ENCODE data around the gene AMIGO1. TPM values are rescaled to one million over a fixed set of nuclear protein-coding genes. Genes with fewer than 3 reads are reported as not detected.

The AMIGO1 gene
- total and polyA plus RNA-seq, 10 of the 15 experiments (the other 5 are each of a cell fraction or from before 2014, with no cell fraction given), result 0.02 to 0.28 (median 0.08) TPM; not detected in 1

DNA sequence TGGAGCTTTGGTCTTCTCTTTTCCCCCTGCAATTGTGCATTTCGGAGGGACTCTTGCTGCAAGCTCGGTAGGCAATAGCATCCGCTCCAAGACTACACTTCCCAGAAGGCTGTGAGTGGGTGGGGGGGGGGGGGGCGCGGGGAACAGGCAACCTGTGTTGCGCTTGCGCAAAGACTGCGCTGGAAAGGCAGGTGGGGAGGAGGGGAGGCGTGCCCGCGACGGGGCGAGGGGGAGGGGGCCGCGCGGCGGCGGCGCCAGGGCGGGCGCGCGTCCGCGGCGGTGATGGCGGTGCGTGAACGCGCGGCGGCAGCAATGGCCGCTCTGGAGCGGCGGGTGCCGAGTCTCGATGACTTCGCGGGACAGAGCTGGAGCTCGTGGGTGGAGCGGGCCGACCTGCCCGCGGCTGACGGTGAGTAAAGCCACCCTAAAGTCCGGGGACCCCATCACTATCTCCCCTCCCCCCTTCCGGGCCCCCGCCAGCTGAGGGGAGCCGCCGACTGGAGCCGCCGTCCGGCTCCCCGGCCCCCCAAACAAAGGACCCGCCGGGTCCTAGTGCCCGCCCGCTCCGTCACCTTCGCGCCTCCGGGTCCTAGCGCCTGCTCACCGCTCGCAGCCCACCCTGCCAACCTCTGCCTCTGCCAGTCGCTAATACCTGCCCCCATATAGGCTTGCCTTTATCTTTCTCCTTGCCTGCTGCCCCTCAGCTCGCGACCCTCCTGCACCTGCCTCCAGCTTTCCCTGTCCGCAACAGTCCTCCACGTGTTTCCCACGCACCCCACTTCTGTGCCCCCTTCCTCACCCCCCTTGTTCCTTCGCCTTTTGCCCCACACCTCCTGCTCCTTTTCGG is 25.6 kb downstream of the AMIGO1 start, which contains the start of gene ATXN7L2 (continued):
- TF ChIP-seq TCF3 (IDR thresholded peaks at IDR 0.05; ENCODE audit: borderline replicate concordance, insufficient read depth, low read depth, low read length) (0 out of 2 replicates have a peak, but pooled peaks have one; percentile 68), GATAD2B (conservative IDR thresholded peaks at IDR 0.05; ENCODE audit: low read depth) (peak; percentile 71), HDAC6 (IDR thresholded peaks at IDR 0.05; ENCODE audit: unreplicated experiment) (no peak), CEBPB (IDR thresholded peaks at IDR 0.05; ENCODE audit: borderline replicate concordance in 1 of 2, low read depth in 2 of 2, low read length in 2 of 2) (no peak), EP300 (IDR thresholded peaks at IDR 0.05; ENCODE audit: borderline replicate concordance in 1 of 2, control insufficient read depth in 1 of 2, low read depth in 2 of 2, low read length in 2 of 2) (0 out of 4 replicates have a peak, but pooled peaks of 1 of the 2 experiments have one; percentile 0), KAT2A (conservative IDR thresholded peaks at IDR 0.05; ENCODE audit: control insufficient read depth, low read depth, low read length) (no peak), SREBF1 (IDR thresholded peaks at IDR 0.05; ENCODE audit: low read length) (no peak), EED (IDR thresholded peaks at IDR 0.05; ENCODE audit: low read depth) (no peak), LARP7 (IDR thresholded peaks at IDR 0.05) (peak; percentile 92; the same call in 1 of the 2 replicates), RFX5 (IDR thresholded peaks at IDR 0.05; ENCODE audit: low read depth, low read length) (no peak), NFXL1 (IDR thresholded peaks at IDR 0.05; ENCODE audit: borderline replicate concordance) (no peak), NR2C2 (IDR thresholded peaks at IDR 0.05; ENCODE audit: borderline replicate concordance, control insufficient read depth, insufficient read length, low read depth) (no peak), SMAD1 (IDR thresholded peaks at IDR 0.05; ENCODE audit: low read depth, partially characterized antibody) (no peak), RBBP5 (conservative IDR thresholded peaks at IDR 0.05) (no peak), GABPA (IDR thresholded peaks at IDR 0.05; ENCODE audit: low read depth) (no peak), MYC (IDR thresholded peaks at IDR 0.05; ENCODE audit: insufficient read depth, insufficient read length, insufficient replicate concordance, low read length, severe bottlenecking) (peak; percentile 83), ELK1 (IDR thresholded peaks at IDR 0.05; ENCODE audit: low read depth, low read length) (no peak)
- TF ChIP-seq, protein P1, sequence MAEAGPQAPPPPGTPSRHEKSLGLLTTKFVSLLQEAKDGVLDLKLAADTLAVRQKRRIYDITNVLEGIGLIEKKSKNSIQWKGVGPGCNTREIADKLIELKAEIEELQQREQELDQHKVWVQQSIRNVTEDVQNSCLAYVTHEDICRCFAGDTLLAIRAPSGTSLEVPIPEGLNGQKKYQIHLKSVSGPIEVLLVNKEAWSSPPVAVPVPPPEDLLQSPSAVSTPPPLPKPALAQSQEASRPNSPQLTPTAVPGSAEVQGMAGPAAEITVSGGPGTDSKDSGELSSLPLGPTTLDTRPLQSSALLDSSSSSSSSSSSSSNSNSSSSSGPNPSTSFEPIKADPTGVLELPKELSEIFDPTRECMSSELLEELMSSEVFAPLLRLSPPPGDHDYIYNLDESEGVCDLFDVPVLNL (IDR thresholded peaks at IDR 0.05; ENCODE audit: low read depth, low read length), result no peak
- TF ChIP-seq, protein P2, sequence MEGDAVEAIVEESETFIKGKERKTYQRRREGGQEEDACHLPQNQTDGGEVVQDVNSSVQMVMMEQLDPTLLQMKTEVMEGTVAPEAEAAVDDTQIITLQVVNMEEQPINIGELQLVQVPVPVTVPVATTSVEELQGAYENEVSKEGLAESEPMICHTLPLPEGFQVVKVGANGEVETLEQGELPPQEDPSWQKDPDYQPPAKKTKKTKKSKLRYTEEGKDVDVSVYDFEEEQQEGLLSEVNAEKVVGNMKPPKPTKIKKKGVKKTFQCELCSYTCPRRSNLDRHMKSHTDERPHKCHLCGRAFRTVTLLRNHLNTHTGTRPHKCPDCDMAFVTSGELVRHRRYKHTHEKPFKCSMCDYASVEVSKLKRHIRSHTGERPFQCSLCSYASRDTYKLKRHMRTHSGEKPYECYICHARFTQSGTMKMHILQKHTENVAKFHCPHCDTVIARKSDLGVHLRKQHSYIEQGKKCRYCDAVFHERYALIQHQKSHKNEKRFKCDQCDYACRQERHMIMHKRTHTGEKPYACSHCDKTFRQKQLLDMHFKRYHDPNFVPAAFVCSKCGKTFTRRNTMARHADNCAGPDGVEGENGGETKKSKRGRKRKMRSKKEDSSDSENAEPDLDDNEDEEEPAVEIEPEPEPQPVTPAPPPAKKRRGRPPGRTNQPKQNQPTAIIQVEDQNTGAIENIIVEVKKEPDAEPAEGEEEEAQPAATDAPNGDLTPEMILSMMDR (IDR thresholded peaks at IDR 0.05 in 2 of 3, conservative IDR thresholded peaks at IDR 0.05 in 1 of 3; ENCODE audit: control insufficient read depth in 2 of 3, extremely low read depth in 1 of 3, insufficient read depth in 1 of 3, low read depth in 3 of 3, low read length in 3 of 3), result no peak; a peak in 1 of 6 replicates
- TF ChIP-seq, protein P3, sequence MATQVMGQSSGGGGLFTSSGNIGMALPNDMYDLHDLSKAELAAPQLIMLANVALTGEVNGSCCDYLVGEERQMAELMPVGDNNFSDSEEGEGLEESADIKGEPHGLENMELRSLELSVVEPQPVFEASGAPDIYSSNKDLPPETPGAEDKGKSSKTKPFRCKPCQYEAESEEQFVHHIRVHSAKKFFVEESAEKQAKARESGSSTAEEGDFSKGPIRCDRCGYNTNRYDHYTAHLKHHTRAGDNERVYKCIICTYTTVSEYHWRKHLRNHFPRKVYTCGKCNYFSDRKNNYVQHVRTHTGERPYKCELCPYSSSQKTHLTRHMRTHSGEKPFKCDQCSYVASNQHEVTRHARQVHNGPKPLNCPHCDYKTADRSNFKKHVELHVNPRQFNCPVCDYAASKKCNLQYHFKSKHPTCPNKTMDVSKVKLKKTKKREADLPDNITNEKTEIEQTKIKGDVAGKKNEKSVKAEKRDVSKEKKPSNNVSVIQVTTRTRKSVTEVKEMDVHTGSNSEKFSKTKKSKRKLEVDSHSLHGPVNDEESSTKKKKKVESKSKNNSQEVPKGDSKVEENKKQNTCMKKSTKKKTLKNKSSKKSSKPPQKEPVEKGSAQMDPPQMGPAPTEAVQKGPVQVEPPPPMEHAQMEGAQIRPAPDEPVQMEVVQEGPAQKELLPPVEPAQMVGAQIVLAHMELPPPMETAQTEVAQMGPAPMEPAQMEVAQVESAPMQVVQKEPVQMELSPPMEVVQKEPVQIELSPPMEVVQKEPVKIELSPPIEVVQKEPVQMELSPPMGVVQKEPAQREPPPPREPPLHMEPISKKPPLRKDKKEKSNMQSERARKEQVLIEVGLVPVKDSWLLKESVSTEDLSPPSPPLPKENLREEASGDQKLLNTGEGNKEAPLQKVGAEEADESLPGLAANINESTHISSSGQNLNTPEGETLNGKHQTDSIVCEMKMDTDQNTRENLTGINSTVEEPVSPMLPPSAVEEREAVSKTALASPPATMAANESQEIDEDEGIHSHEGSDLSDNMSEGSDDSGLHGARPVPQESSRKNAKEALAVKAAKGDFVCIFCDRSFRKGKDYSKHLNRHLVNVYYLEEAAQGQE (IDR thresholded peaks at IDR 0.05; ENCODE audit: low read depth, low read length), result no peak
